22Rv1 (cell line): ENCODE results near the gene MEF2C.

Experiments
- H3K27ac ChIP-seq: fragments of 450-650 bp; 2 replicates; pipeline ENCODE4 v1.5.1; 2017
- ZFX ChIP-seq: fragments of 450-650 bp; IDR thresholded peaks from 2 replicates; pipeline ENCODE4 v1.6.1; 2017; ENCODE audit warnings: antibody characterized with exemption, borderline replicate concordance
- TF ChIP-seq, protein P1 (sequence below): fragments of 450-650 bp; IDR thresholded peaks from 2 replicates; pipeline ENCODE4 v1.5.1; 2017; ENCODE audit warnings: mild to moderate bottlenecking

MEF2C gene

DNA sequence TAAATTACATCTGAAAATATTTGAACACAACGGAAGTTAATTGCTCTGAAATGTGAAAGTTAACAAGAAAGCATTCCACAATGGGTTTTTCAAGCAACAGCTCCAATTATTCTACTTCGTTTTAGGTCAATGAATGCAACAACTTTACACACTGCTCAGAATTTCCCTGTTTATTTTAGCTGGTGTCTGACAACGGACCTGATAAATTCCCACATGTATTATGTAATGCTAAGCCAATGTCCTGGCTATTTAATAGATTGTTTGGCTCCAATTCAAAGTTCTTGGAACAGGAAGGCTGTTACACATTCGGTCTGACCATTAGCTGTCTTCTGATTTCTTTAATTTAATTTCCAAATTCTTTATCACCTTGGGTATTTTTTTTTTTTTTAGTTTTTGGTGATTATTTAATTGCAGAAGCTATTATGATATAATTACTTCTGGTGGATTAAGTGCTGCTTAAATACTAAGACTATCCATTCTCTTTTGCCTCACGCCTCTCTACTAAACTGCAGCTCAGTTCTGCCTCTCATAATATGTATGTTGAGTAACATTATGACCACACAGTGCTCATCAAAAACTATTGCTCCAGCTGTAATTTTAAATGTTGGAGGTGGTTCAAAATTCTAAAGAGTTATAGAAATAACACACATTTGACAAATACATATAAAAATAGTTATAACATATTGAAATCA lies 57.9 kb downstream of the MEF2C start:
- TF ChIP-seq, protein P1, sequence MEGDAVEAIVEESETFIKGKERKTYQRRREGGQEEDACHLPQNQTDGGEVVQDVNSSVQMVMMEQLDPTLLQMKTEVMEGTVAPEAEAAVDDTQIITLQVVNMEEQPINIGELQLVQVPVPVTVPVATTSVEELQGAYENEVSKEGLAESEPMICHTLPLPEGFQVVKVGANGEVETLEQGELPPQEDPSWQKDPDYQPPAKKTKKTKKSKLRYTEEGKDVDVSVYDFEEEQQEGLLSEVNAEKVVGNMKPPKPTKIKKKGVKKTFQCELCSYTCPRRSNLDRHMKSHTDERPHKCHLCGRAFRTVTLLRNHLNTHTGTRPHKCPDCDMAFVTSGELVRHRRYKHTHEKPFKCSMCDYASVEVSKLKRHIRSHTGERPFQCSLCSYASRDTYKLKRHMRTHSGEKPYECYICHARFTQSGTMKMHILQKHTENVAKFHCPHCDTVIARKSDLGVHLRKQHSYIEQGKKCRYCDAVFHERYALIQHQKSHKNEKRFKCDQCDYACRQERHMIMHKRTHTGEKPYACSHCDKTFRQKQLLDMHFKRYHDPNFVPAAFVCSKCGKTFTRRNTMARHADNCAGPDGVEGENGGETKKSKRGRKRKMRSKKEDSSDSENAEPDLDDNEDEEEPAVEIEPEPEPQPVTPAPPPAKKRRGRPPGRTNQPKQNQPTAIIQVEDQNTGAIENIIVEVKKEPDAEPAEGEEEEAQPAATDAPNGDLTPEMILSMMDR, result no peak
- TF ChIP-seq ZFX, result no peak
- H3K27ac ChIP-seq, result no peak overlapping the region

DNA sequence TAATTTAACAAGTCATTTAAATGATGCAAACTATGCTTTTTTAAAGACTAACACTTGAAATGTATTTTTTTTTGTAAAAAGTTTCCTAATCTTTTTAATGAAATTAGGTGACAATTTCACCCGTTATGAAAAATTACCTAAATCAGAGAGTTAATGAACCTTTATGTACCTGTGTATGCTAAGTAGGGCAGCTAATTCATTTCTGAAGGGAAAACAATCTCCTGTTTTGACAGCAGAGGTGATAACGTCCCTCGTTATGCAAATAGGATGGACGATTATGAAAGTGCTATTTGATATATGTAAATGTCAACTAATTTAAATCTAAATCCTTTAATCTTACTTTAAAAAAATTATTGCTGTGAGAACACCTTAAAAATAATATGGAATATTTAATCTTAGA lies 58.8 kb downstream of the MEF2C start:
- no peak overlapping the region for H3K27ac ChIP-seq

GRCh38 chr5:88823201-88823600 lies 59.8 kb downstream of the MEF2C start:
- TF ChIP-seq, protein P1, result no peak
- no peak for TF ChIP-seq ZFX
- no peak overlapping the region for H3K27ac ChIP-seq

More for the DNA sequence above, 58.8 kb downstream of the MEF2C start:
- no peak for TF ChIP-seq ZFX
- TF ChIP-seq, protein P1, result no peak

DNA sequence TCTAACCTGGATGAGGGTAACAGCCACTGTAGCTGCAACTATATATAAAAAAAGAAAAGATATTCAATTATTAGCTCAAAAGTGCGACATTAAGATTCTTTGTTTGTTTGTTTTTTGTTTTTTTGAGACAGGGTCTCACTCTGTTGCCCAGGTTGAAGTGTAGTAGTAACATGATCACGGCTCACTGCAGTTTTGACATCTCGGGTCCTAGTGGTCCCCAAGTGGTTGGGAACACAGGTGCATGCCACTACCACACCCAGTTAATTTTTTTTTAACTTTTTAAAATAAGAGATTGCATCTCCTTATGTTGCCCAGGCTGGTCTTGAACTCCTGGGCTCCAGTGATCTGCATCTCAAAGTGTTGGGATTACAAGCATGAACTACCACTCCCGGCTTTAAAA lies 61.8 kb downstream of the MEF2C start:
- no peak for TF ChIP-seq ZFX
- TF ChIP-seq, protein P1, result no peak
- no peak overlapping the region for H3K27ac ChIP-seq

- TF ChIP-seq, protein P1, result no peak
- TF ChIP-seq ZFX, result no peak
- no peak overlapping the region for H3K27ac ChIP-seq
These were observed 62.4 kb downstream of the MEF2C start for GRCh38 chr5:88820581-88820980.

DNA sequence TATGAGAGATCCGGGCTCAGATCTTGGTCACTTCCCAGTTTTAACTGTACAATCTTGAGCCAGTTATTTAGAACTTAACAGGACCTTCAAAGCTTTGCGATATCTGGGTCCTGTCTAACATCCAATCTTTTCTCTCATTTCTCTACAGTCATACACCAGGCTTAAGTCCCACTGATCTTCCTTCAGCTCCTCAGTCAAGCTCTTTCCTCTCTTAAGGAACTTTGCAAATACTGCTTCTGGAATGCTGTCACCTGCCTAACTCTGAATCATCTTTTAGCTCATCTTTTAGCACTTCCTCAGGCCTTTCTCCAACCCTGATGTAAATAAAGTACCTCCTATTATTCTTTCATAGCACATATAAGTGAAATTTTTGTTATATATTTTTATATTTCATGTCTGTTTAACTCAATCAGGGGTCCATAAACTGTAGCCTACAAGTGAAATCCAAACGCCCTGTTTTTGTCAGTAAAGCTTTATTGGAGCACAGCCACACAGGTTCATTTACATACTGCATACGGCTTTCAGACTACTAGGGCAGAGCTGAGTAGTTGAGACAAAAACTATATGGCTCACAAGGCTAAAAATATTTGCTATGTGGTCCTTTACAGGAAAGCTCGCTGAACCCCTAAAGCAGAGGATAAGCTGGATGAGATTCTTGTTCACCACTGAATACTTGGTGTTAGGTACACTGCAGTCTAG lies 63.5 kb downstream of the MEF2C start:
- H3K27ac ChIP-seq, result no peak overlapping the region
- TF ChIP-seq, protein P1, result no peak
- TF ChIP-seq ZFX, result no peak

- TF ChIP-seq ZFX, result no peak
- TF ChIP-seq, protein P1, result no peak
- H3K27ac ChIP-seq, result no peak overlapping the region
These were observed 64.7 kb downstream of the MEF2C start for GRCh38 chr5:88818296-88818695.
